ENCODE results near the gene PFN4. TPM values are rescaled to one million over a fixed set of nuclear protein-coding genes. Genes with fewer than 3 reads are reported as not detected.
"Not testable (repeated sequence)": the region's sequence is repeated elsewhere in the genome, so short reads cannot be mapped to it uniquely, and the experiment has no call there.

The PFN4 gene
- total RNA-seq, 1 donor from 2014 or later: 0.47 TPM

DNA sequence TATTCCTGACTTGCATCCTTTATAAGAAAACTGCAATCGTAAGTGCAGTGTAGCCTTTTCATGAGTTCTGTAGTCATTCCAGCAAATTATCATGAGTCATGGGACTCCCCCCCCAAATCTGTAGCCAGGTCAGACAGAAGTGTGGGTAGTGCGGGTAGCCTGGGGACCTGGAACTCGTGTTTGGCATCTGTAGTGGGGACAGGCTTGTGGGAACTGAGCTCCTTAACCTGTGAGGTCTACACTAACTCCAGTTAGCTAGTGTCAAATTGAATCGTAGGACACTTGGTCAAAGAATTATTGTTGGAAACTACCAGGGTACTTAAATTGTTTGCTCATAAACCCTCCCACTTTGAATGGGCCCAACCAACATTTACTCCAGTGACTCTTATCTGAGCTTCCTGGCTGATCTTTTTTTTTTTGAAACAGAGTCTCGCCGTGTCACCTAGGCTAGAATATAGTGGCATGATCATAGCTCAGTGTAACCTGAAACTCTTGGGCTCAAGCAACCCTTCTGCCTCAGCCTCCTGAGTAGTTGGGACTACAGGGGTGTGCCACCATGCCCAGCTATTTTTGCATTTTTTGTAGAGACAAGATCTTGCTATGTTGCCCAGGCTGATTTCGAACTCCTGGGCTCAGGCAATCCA lies 12.4 kb downstream of the PFN4 start:
- no peak for DNase-seq

DNA sequence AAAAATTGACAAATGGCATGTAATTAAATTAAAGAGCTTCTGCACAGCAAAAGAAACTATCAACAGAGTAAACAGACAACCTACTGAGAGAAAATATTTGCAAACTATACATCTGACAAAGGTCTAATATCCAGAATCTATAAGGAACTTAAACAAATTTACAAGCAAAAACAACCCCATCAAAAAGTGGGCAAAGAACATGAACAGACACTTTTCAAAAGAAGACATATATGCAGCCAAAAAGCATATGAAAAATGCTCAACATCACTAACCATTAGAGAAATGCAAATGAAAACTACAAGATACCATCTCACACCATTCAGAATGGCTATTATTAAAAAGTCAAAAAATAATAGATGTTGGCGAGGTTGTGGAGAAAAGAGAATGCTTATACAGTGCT lies 13.7 kb downstream of the PFN4 start:
- DNase-seq: not testable (repeated sequence)

DNA sequence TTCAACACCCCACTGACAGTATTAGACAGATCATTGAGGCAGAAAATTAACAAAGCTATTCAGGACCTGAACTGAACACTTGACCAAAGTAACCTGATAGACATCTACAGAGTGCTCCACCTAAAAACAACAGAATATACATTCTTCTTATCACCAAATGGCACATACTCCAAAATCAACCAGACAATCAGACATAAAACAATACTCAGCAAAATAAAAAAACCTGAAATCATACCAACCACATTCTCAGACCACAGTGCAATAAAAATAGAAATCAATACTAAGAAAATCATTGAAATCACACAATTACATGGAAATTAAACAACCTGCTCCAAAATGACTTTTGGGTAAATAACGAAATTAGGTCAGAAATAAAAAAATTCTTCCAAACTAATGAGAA lies 15.8 kb downstream of the PFN4 start:
- DNase-seq: no peak

GRCh38 chr2:24106786-24107185 lies 16.3 kb downstream of the PFN4 start:
- no peak for DNase-seq

GRCh38 chr2:24105816-24106215 lies 17.3 kb downstream of the PFN4 start:
- DNase-seq: no peak

DNA sequence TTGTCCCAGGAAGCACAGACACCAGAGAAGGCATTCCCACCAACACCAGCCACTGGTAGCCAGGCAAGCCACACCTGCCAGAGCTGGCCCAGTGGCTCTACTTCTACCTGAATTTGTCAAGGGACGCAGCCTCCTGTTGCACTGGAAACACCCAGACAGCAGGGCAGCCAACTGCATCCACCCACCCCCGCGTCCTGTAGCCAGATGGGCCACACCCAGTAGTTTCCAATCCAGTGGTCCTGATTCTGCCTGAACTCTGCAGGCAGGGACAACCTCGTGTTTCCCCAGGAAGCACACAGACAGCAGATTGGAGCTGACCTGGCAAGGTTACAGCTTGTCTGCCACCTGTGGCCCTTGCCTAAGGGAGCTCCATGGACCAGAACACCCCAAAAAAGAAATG lies 18.2 kb downstream of the PFN4 start:
- no peak for DNase-seq

DNA sequence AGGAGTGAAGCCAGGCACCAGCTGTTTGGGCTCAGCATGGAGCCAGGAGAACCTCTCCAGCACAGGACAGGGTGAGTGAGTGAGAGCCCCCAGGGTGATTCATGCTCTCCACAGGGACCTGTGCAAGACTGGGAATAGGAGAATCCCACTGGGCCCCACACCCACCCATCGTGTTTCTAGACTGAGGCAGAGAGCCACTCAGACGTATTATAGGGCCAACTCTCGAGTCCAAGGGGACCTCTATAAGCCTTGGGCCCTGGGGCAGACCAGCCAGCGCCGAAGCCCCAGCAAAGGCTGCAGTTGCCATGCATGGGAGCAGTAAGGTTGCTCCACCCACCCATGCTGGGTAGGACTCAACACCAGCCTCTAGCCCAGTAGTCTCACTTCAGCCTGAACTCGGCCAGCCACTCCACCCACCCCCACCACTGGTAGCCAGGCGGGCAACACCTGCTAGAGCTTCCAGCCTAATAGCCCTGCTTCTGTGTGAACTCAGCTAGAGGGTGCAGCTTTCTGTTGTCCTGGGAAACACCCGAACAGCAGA lies 19.0 kb downstream of the PFN4 start:
- no peak for DNase-seq

GRCh38 chr2:24102677-24103076 lies 20.5 kb downstream of the PFN4 start:
- no peak for DNase-seq

DNA sequence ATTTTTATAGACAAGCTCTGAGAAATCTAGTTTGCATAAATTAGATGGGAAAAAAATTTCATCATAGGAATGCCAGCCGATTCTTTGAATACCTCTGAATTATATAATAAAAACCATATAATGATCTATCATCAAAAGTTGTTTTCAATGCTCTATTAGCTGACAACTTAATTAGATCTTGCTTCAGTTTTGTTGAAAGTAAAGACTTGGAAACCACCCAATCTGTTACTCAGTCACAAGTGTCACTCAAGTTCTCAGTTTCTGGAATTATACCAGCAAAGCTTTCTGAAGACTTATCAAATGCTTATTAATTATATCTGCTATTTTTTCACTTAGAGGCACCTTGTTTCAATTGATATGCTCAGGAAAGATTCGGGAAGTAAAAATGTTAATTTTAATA lies 21.1 kb downstream of the PFN4 start:
- no peak for DNase-seq

DNA sequence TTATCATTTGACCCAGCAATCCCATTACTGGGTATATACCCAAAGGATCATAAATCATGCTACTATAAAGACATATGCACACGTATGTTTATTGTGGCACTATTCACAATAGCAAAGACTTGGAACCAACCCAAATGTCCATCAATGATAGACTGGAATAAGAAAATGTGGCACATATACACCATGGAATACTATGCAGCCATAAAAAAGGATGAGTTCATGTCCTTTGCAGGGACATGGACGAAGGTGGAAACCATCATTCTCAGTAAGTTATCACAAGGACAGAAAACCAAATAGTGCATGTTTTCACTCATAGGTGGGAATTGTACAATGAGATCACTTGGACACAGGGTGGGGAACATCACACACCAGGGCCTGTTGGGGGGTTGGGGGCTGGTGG lies 22.4 kb downstream of the PFN4 start:
- DNase-seq: not testable (repeated sequence)

GRCh38 chr2:24095171-24095677 lies 27.9 kb downstream of the PFN4 start:
- not testable (repeated sequence) for DNase-seq

DNA sequence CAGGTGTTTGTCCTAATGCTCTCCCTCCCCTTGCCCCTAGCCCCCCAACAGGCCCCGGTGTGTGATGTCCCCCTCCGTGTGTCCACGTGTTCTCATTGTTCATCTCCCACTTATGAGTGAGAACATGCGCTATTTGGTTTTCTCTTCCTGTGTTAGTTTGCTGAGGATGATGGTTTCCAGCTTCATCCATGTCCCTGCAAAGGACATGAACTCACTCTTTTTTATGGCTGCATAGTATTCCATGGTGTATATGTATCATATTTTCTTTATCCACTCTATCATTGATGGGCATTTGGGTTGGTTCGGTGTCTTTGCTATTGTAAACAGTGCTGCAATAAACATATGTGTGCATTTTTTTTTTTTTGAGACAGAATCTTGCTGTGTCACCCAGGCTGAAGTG lies 29.9 kb downstream of the PFN4 start:
- not testable (repeated sequence) for DNase-seq

GRCh38 chr2:24088821-24089359 lies 34.2 kb downstream of the PFN4 start:
- DNase-seq: no peak

GRCh38 chr2:24087032-24087431 lies 36.1 kb downstream of the PFN4 start:
- DNase-seq: no peak

GRCh38 chr2:24086241-24086640 lies 36.9 kb downstream of the PFN4 start:
- no peak for DNase-seq

DNA sequence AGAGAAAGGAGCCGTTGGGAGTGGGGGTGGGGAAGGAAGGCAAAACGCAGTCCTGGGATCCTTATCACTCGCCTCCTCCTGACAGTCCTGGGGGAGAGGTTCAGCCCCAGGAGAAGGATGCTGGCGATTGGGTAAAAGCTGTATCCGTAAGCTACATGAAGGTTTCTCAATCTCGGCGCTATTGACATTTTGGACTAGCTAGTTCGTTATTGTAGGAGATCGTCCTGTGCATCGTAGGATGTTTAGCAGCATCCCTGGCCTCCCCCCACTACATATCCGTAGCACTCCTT lies 38.0 kb downstream of the PFN4 start:
- DNase-seq: no peak

DNA sequence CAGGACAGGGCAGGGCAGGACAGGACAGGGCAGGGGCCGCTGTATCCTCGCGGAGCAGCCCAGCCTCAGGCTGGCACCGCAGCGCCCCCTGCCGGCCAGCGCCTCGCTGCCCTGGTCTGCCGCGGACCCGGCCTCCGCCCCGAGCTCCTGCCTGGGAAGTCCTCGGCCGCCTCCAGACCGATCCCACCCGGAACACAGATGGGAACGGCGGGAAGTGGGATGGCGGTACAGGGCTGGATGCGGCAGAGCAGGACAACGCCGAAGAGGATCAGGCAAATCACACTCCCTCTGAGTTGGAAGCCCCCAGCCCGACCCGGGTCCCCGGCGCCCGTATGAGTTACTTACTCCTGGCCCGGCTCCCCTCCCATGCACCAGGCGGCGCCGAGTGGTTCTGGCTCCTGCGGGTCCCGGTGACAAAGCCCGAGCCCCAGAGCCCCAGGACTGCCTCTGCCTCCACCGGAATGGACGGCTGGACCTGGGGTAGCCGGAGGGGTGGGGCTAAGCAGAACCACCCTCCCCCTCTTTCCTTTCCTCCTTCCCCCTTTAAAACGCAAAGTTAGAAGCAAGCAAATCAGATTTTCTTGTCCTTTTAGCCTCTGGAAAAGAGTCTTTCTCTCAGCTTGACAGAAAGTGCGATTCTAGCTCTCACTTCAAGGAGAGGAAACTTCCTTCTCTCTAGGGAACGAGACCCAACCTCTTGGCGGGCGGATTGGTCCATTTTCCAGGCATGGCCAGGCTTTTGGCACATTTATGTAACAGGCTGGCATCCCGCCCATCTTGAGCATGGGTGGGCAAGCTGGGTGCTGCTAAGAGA lies 38.5 kb downstream of the PFN4 start, which contains the start of gene TP53I3:
TP53I3 (minus strand) TSS at position 449 of the 814 bp plus-strand sequence. CDS start 508 bp downstream, outside the sequence.
- peak; percentile 68 for DNase-seq

DNA sequence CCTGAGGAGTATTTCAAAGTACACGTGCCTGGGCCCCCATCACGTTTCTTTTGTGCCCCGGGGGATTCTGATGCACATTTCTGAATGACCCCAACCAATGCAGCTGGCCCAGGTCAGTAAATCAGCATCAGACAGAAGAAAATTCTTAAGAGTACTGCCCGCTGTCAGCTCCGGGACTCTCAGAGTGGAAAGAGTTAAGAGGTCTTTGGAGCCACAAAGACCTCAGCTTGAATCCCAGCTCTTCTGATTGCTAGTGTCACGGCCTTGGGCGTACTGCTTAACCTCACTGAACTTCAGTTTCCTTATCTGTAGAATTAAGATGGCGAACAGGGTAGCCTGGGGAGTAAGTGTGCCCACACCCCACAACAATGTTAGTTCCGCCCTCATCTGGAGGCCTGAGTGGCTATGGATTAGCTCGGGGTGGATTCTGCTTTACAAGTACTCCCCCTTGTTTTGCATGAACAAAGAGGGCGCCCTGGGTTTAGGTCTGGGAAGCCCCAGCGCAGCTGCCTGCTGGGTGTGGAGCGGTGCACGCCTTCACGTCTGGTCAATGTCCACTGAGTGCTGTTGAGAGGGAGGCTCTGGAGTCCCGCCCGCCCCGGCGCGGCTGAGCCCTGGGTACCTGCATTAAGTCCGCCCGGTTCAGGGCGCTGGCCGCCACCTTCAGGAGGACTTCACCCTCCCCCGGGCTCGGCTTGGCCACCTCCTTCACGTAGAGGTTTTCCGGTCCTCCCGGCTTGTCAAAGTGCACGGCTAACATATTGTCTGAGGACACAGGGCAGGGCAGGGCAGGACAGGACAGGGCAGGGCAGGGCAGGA lies 39.4 kb downstream of the PFN4 start:
- no peak for DNase-seq

DNA sequence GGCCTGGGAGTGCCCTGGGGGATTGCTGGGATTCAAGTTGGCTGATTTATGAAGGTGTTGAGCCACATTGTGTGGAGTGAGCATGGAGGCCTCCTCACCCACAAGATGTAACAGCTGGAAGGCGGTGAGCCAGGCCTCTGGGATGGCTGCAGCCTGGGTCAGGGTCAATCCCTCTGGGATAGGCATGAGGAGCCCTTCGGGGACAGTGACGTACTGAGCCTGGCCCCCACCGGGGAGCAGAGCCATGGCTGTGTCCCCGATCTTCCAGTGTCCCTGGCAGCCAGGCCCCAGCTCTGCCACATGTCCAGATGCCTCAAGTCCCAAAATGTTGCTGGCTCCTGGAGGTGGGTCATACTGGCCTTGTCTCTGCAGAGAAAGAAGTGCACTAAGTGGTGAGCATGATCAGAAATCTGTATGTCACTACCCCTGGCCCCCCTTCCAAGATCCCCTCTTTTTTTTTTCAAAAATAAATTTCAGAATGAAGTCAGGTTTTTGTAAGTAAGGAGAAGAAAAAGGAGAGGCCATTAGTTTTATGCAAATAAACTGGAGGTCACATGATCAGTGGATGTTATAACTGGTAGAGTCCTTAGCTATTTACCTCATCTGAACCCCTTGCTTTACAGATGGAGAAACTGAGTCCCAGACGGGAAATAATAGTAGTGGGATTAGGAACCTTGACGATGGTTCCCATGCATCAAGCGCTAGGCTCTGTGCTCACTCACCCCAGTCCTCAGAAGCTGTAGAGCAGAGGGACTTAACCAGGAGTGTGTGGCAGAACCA lies 40.2 kb downstream of the PFN4 start:
- no peak for DNase-seq

GRCh38 chr2:24080701-24081100 lies 42.4 kb downstream of the PFN4 start:
- no peak for DNase-seq

DNA sequence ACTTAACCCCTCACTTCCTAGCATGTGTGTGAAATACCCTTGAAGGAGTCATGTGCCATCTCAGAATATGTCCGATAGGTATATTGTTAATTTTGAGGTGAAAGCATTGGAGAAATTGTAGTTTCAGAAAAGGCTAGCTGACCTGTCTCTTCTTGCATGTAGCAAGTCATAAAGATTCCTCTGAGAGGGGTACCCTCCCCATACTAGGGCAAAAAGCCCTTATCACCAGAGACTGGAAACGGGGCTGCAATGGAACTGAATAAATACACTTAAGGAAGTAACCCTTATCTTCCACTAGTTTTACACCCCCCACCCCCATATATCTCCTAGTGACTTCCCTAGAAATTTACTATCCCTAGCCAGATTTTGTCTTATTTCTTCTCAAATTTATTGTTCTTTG lies 45.3 kb downstream of the PFN4 start:
- no peak for DNase-seq

DNA sequence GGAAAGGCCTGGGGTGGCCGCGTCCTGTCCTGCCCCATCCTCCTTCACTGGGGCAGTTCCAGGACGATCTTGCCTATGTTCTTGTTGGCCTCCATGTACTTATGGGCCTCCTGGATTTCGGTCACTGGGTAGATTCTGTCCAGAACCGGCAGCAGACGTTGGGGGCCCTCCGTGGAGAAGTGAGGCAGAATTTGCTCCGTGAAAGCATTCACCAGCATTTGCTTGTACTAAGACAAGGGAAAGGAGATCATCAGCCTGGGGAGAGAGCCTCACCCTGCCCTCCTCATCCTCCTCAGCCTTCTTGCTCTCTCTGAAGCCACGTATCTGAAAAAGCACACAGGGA lies 45.6 kb downstream of the PFN4 start:
- DNase-seq: no peak
